ENCODE measurements around the gene CMKLR1. TPM values are rescaled to one million over a fixed set of nuclear protein-coding genes. Genes with fewer than 3 reads are reported as not detected.

Gene CMKLR1
- total and polyA plus RNA-seq, 2 donors (not counting 3 experiments of a cell fraction or from before 2014, with no cell fraction given) = 0.61 TPM; not detected in 1

- FAIRE-seq (no peak), DNase-seq (ENCODE audit: low read depth, low spot score) (no peak)
- CTCF ChIA-PET = no interaction called here
- no peak overlapping the region for H3K9ac ChIP-seq (replicated peaks; ENCODE audit: extremely low read depth, insufficient read depth, low read length)
- no peak overlapping the region for H3K4me3 ChIP-seq (replicated peaks in 1 of 3; ENCODE audit: insufficient read depth in 1 of 3, low read depth in 1 of 3, low read length in 3 of 3)
- H3K4me2 ChIP-seq (ENCODE audit: insufficient read depth, low read length) = no peak overlapping the region
- no peak overlapping the region for H3K27ac ChIP-seq (ENCODE audit: insufficient read depth, low read depth, low read length)
- H3K36me3 ChIP-seq (ENCODE audit: control insufficient read depth in 2 of 2, extremely low read depth in 1 of 2, insufficient read depth in 2 of 2, low read length in 2 of 2) = no peaks in the 10 kb centered on the region
- intact Hi-C loops (cut with micrococcal nuclease) (no loop called here), dilution Hi-C loops (cut with MboI; ENCODE audit: extremely low pct_ligation_motif_present, low sequenced_read_pairs) (no loop called here)
- H2AFZ ChIP-seq (ENCODE audit: low read depth, low read length) = no peak overlapping the region
- H3K79me2 ChIP-seq (ENCODE audit: control insufficient read depth, insufficient read depth, low read length) = no peaks in the 10 kb centered on the region
- H3K4me1 ChIP-seq (ENCODE audit: control insufficient read depth, extremely low read depth, insufficient read depth, low read length) = no peaks in the 10 kb centered on the region
- no peaks in the 10 kb centered on the region for H3K27me3 ChIP-seq (ENCODE audit: control insufficient read depth in 2 of 2, insufficient read depth in 2 of 2, low read length in 2 of 2)
- TF ChIP-seq MYC (IDR thresholded peaks at IDR 0.05; ENCODE audit: low read depth, low read length) = no peak
- TF ChIP-seq GATA2 (IDR thresholded peaks at IDR 0.05; ENCODE audit: insufficient read depth, insufficient read length, low read depth, low read length) = no peak
- TF ChIP-seq MAX (IDR thresholded peaks at IDR 0.05; ENCODE audit: insufficient read depth, insufficient read length) = no peak
- TF ChIP-seq CTCF (IDR thresholded peaks at IDR 0.05; ENCODE audit: extremely low read depth in 1 of 2, insufficient read depth in 1 of 2, low read depth in 1 of 2, low read length in 2 of 2) = no peak
- TF ChIP-seq EZH2 (IDR thresholded peaks at IDR 0.05; ENCODE audit: borderline replicate concordance, low read depth, low read length, severe bottlenecking) = no peak
- no peak for TF ChIP-seq POLR2A (IDR thresholded peaks at IDR 0.05; ENCODE audit: low read depth, low read length)
- TF ChIP-seq JUN (IDR thresholded peaks at IDR 0.05; ENCODE audit: borderline replicate concordance, insufficient read depth, insufficient read length, low read depth) = no peak
- no peak for TF ChIP-seq POLR2AphosphoS5 (IDR thresholded peaks at IDR 0.05; ENCODE audit: insufficient read depth, low read depth, low read length)
- TF ChIP-seq FOS (IDR thresholded peaks at IDR 0.05; ENCODE audit: borderline replicate concordance, insufficient read depth, low read length) = no peak
- no peaks in the 10 kb centered on the region for H3K9me1 ChIP-seq (replicated peaks; ENCODE audit: control insufficient read depth, extremely low read depth, insufficient read depth, low read length)
- POLR2A ChIA-PET = no interaction called here
- no peaks in the 10 kb centered on the region for H3K9me3 ChIP-seq (replicated peaks; ENCODE audit: control insufficient read depth, insufficient read depth, low read length)
- no peaks in the 10 kb centered on the region for H4K20me1 ChIP-seq (replicated peaks; ENCODE audit: control insufficient read depth, extremely low read depth, insufficient read depth, low read length)
- no TSS peak for BruUV-seq (replicated peaks)
Observed at GRCh38 chr12:108252523-108252922, 86.6 kb downstream of the CMKLR1 start.
